Stimulated activated CD8-positive, alpha-beta memory T cell treated with anti-CD3 and anti-CD28 coated beads, Interleukin-7, amount 100 ng/mL, for 24 hours (primary cell): ENCODE results near the gene PTPRN2.
"Not testable (repeated sequence)": the region's sequence is repeated elsewhere in the genome, so short reads cannot be mapped to it uniquely, and the experiment has no call there.

Experiments
- DNase-seq: peaks from one replicate; pipeline ENCODE4 v3.0.0-alpha.2; 2020; ENCODE audit warnings: low read depth

The PTPRN2 gene

GRCh38 chr7:157898802-157899505 lies 688.7 kb downstream of the PTPRN2 start:
- DNase-seq, result no peak

- no peak for DNase-seq
Observed at GRCh38 chr7:157898261-157898660, 689.4 kb downstream of the PTPRN2 start.

GRCh38 chr7:157897681-157898080 lies 689.9 kb downstream of the PTPRN2 start:
- no peak for DNase-seq

GRCh38 chr7:157896774-157897555 lies 690.7 kb downstream of the PTPRN2 start:
- no peak for DNase-seq

- not testable (repeated sequence) for DNase-seq
Observed at GRCh38 chr7:157896376-157896675, 691.3 kb downstream of the PTPRN2 start.

GRCh38 chr7:157895520-157896375 lies 691.9 kb downstream of the PTPRN2 start:
- DNase-seq, result no peak

- DNase-seq, result not testable (repeated sequence)
Observed at GRCh38 chr7:157895098-157895497, 692.5 kb downstream of the PTPRN2 start.

GRCh38 chr7:157893535-157894044 lies 694.0 kb downstream of the PTPRN2 start:
- DNase-seq, result no peak

- no peak for DNase-seq
Observed at GRCh38 chr7:157892751-157893523, 694.7 kb downstream of the PTPRN2 start.

- DNase-seq, result no peak
Observed at GRCh38 chr7:157890921-157891401, 696.7 kb downstream of the PTPRN2 start.

GRCh38 chr7:157889480-157889879 lies 698.1 kb downstream of the PTPRN2 start:
- no peak for DNase-seq

- DNase-seq, result no peak
Observed at GRCh38 chr7:157888579-157888978, 699.0 kb downstream of the PTPRN2 start.

- DNase-seq, result no peak
Observed at GRCh38 chr7:157887400-157887799, 700.2 kb downstream of the PTPRN2 start.

GRCh38 chr7:157886711-157887110 lies 700.9 kb downstream of the PTPRN2 start:
- no peak for DNase-seq

- no peak for DNase-seq
Observed at GRCh38 chr7:157886266-157886665, 701.4 kb downstream of the PTPRN2 start.

GRCh38 chr7:157885140-157885539 lies 702.5 kb downstream of the PTPRN2 start:
- DNase-seq, result no peak

- no peak for DNase-seq
Observed at GRCh38 chr7:157884461-157885062, 703.1 kb downstream of the PTPRN2 start.

- DNase-seq, result no peak
Observed at GRCh38 chr7:157881048-157881771, 706.4 kb downstream of the PTPRN2 start.

- DNase-seq, result no peak
Observed at GRCh38 chr7:157879391-157879790, 708.2 kb downstream of the PTPRN2 start.

- DNase-seq, result no peak
Observed at GRCh38 chr7:157877298-157878090, 710.1 kb downstream of the PTPRN2 start.
